UCSD-AML1 (cell line): Measurements from ENCODE around the gene PASD1.

Source experiments
- DNase-seq: peaks from one replicate; lab custom pipeline; 2025; ENCODE audit not compliant: unreplicated experiment; lab: John Stamatoyannopoulos, UW

The PASD1 gene

DNA sequence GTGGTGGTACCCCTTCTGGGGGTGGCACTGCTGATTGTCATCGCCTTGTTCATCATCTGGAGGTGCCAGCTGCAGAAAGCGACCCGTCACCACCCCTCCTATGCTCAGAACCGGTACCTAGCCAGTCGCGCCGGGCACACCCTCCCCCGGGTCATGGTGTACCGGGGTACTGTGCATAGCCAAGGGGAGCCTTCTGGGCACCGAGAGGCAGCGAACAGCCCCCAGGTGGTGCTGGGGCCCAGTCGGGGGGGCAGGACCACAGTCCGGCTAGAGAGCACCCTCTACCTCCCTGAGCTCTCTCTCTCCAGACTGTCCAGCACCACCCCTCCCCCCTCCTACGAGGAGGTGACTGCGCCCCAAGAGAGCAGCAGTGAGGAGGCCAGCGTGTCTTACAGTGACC is 137.1 kb downstream of the PASD1 start:
- DNase-seq = no peak

DNA sequence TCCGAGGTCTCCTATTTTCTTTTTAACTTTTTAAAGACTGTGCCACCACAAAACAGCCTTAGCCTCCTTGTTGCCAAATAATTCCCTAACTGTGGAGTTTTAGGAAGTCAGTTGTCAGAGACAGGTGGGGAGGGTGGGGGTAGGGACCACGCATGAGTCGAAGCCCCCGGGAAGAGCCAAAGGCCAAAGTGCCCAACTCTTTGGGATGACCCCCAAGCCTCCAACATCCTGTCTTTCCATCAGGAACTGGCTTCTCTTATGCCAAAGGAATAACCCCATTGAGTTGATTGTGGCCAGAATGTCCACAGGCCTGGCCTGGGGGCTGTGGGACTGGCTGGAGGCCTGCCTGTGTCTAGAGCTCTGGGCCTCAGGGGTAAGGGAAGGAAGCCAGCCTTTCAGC is 137.6 kb downstream of the PASD1 start:
- DNase-seq = no peak

DNA sequence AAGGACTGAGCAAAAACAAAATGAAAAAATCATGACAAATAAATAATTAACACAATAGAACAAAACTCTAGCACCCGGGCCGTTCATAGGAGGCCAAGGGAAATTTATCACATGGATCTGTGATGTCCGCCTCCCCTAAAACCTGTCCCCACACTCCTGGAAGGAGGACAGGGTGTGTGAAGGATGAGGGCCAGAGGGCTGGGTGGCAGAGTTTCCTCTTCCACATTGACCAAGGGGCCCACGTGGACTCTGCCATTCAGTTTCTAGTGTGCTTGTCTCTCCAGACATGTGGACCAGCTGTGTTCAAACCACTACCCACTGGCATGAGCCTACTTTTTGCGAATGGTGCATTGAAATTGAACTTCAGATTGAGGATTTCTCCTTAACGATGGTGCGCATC is 138.1 kb downstream of the PASD1 start:
- no peak for DNase-seq

DNA sequence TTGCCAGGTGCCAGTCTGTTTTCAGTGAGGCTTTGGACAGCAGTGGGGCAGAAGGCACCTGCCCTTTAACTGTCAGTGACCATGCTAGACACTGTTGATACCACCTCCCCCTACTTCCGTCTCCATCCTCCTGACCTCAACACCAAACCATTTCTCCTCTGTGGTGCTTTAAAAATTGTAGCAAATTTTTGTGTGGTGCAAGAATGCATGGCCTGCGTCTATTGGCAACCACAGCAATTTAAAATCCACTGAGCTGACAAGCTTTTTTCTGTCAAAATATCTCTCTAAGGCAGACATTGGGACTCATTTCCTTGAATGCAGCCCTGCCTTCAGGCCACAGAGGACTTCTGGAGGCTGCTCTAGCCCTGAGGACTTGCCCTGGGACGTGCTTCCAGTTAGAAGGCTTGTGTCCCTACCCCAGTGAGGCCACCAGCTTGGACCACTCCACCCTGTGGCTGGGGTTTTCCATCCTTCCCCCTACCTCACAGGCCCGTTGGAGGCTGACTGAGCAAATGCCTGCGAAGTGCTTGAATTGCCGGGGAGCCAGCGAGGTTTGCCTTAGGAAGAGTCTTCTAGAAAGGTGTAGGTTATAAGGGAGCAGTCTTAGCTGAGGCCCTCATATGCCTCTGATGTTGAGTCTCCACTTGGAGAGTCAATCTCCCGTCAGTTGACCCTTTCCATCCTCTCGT is 138.7 kb downstream of the PASD1 start:
- DNase-seq = no peak

DNA sequence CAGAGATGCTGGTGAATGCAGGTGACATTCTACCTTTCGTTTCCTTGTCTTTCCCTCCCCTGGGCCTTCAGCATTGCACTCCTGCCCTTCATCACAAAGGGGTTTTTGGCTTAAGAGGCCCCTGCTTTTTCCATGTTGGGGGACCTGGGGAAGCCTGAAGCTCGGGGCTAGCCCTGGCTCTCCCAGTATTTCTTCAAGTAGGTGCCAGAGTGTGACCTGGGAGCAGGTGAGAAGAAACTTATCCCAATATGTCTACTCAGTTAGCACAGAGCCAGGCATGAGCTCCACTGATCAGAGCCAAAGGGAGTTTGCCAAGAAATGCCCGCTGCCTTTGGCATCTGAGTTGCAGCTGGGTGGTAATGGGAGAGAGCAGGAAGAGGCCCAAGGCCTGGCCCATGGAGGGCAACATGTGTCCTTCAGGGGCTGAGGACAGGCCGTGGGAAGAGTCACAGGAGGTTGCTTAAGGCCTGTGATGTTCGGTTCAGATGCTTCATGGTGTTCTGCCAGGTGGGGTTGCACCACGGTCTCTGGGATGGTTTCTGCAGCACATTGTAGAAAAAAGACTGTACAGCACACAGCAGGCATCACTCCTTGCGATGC is 139.4 kb downstream of the PASD1 start:
- no peak for DNase-seq

DNA sequence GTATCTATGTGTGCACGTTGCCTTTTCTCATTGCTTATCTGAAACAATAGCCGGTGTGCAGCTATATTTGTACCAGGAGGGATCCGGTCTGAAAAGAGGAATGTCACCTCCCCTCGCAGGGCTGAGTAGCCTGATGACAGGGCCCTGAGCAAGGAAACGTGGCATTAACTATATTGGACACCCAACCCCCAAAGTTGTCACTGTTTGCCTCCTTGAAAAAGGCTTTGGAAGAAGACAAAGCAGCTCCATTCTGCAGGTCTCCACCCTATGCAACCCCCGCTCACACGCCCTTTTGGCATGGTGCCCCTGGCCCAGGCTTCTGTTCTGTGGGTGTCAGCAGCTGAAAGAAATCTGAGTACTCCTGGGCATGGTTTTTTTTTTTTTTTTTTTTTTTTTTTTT is 140.0 kb downstream of the PASD1 start:
- no peak for DNase-seq

DNA sequence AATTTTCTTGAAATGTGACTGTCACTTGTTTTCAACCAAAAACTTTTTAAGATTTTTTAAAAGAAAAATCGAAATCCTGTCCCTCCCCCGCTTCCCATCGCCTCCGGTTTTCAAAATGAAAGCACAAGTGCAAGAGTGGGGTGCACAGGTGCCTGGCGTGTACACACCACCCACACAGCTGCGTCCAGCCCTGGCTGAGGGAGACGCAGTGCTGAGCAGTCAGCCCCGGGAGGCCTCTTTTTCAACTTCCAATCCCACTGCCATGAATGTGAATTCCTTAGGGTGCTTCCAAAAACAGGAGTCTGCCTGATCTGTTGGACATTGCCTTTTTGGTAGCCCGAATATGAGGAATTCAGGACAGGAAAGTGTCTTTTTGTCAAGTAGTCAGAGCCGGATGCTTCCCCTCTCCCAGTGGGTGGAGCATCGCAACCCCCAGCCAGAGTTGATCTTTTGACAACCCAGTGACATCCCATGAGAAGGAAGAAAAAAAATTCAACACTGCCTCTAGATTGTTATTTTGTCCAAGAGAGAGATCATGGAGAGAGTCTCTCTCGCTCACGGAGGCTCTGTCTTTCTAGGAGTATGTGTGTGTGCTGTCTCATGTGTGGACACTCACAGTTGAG is 140.7 kb downstream of the PASD1 start:
- no peak for DNase-seq

DNA sequence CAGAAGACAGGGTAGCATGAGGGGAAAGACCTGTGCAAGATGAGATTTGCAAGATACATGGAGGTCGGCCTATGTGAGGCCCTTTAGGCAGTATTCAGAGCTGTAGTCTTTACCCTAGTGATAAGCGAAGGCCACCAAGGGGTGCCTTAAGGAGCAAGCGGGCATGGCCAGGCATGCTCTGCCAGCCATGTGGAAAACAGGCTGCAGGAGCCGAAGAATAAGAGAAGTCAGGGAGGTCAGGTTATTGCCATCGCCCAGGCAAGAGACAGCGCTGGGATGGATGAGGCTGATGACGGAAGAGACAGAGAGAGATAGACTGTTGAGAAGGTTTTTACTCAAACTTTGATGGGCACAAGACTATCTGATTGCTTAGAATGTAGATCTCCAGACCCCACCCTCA is 145.3 kb downstream of the PASD1 start:
- no peak for DNase-seq

DNA sequence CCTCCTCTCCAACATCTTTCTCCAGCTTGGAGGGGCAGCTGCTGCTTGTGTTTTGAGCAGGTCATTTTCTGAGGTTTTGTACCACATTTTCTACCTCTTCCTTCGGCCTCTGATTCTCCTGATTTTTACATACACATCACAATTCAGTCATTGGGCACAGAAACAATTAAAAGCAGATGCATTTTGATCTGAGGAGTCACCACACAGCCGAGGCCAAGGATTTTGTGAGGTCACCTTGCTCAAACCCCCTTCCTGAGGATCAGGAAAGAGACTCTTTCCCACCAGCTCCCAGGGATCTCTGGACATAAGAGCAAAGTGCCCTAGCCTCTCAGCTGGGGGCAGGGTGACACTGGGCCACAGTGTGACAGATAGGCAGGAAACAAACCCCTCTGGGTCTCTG is 147.0 kb downstream of the PASD1 start:
- no peak for DNase-seq

DNA sequence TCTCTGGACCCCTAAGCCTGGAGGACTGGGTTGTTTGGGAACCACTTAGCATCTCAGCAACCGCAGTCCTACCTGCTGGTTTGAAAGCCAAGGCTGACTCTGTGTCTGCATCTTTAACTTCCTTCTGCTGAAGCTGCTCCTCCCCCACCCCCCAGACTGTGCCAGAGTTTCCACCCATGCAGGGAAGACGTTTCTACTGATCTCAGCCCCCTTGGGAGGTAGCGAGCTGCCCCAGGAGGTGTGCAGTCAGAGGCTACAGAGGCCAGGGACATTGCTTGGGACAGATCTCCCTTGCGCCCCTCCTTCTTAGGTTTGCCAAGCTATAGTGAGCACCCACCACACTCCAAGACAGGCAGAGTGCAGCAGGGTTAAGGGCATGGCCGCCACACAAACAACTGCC is 147.7 kb downstream of the PASD1 start:
- no peak for DNase-seq

DNA sequence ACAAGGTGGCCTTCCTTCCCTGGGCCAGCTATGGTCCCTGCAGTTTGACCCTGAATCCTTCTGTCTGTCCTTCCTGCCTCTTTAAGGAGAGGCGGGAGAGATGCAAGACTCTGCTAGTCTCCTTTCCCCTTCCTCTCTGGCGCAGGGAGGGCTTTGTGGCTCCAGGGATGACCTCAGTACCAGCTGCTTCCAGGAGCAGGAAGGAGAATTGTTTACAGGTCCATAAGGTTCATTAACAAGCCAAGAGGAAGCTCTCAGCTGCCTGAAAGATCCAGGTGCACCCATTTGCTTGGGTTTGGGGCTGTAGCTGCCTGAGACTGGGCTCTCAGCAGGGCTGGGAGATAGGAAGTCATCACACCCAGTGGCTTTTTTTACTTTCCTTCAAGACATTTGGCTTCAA is 148.3 kb downstream of the PASD1 start:
- DNase-seq = no peak

DNA sequence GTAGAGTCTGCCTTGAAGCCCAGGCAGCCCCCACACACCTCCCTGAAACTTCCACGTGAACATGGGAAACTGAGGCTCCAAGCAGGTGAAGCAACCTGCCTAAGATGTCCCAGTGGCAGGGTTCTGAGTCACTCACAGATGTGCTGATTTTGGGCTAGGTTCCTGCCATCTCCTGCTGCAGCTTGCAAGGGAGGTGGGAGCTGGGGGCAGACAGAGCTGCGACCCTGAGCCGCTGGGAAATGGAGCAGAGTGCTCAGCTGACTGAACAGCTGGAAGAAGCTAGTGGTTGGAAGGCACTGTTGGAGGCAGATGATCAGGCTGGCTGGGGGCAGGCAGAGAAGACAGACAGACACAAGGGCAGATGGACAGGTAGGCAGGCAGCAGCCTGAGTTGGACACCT is 148.8 kb downstream of the PASD1 start:
- DNase-seq = no peak

DNA sequence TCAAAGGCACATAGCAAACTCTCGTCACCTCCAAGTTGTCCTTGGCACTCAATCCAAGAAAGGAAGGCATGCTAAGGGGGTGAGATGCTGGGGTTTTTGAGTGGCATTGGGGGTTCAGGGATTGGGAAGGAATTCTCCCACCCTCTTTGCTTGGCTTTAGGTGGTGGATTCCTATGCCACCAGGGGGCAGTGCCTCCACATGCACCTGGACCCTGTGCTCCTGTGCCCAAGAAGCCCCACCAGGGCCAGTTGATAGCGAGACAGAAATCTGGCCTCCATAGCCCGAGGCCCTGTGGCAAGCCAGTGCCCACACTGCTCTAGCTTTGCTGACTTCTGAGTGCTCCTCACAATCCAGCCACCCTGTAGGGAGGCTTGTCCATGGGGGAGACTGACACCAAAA is 150.4 kb downstream of the PASD1 start:
- DNase-seq = peak; percentile 33

DNA sequence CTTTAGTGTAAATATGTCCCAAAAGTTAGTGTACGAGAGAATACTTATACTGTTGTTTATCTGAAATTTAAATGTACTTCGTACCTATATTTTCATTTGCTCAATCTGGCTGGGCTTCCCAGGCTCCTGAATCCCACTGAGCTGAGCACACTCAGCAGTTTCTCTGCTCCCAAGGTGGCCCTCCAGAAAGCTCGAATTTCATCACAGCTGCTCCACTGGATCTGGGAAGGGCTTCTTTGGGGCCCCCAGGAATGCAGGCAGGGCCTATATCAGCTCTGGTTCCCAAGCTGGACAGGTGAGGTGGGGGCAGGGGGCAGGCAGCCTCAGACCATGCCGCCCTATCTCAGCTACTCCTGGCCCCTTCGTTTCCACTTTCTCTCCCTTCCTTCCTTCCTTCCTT is 150.9 kb downstream of the PASD1 start:
- DNase-seq = no peak

DNA sequence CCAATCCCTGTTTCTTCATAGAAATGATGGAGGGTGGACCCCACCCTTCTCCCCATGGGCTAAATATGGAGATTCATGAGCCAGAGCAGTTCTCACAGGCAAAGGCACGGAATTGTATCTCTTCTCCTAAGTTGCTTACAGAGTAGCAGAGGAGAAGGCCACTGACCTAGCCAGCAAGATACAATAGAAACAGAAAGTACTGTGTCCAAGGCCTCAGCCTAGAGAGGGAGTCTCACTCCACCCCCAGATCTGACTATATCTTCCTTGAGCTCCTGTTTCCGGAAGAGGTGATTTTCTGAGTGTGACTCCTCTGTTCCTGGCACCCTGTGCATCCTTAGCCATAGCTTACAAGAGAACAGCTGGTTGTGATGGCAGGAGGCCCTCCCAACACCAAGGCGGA is 152.3 kb downstream of the PASD1 start, which contains the start of gene FATE1:
FATE1 (plus strand) TSS at position 284 of the 400 bp plus-strand sequence; CDS start at position 369, 85 bp downstream.
- no peak for DNase-seq

DNA sequence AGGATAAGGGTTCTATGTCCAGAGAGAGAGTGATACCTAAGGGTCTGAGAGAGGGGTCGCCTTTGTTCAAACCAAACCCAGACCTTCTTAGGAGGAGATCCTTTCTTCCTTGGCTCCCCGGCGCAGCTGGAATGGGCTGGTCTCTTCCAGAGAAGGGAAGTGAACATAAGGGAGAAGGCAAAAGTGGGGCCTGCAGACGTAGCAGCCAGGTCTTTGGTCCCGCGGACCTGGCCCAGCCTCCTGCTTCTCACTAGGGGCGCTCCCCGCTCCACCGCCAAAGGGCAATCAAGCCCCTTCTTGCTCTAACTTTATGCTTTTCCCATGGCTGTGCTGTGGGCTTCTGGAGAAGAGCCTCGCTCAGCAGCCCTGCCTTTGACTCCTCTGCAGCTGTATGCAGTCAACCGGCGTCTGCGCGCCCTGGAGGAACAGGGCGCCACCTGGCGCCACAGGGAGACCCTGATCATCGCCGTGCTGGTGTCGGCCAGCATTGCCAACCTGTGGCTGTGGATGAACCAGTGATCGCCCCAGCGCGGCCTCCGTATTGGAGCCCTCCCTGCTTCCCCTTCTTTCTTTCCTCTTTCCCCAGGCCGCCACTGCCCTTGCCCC is 158.9 kb downstream of the PASD1 start:
- DNase-seq = no peak

DNA sequence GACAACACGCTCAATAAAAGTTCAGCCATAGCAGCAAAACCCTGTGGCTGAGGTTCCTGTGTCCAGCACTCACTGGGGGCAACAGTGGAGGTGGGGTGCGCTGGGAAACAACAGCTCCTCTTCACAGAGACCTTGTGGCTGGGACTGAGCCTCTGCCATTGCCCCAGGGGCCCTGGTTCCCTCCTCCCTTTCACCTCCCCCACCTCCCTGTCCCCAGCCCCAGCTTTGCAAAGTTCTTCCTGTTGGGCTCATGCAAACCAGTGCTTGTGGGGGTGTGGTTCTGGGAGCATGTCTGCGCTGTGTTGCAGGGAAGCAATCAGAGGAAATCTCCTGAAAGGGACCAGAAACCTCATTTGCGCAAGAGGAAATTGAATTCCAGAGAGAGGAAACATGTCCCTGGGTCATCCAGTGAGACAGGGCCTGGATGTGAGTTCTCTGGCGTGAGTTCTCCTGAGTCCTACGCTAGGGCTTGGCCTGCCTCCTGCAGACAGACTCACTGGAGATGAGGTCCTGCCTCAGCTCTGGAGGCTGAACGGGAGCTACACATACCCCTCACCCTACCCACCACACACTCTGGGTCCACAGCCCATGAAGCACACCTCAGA is 159.8 kb downstream of the PASD1 start:
- peak; percentile 14 for DNase-seq

DNA sequence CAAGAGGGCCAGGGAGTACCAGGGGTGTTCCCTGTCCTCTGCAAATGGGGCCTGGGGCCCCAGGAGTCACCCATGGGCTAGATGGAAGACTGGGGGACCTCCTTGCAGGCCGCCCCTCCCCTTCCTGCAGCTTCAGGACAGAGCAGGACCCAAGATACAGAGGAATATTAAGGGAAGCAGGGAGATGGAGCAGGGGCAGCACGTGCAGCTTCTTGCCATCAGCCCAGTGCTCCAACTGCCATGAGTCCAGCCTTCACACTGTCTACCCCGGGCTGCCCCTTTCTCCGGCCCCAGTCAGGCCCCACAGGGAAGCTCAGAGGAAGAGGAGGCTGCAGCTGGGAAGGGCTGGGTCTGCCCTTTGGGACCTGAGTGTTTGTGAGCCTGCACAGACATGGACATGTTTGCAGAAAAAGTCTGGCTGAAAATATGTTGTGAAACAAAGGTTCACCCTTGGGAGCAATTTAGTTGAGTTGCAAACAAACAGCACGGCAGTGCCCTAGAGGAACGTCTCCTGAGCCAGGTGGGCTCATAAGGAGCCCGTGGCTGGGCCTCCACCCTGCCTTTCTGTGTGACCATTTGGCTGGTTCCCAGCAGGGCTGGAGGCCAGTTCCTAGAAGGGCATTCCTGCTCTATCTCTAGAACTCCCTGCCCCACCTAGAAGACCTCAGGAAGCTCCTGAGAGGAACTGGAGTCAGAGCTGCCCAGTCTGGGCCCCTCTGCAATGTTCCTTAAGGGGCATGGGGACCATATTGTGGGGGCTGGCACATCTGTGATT is 161.3 kb downstream of the PASD1 start:
- DNase-seq = no peak

DNA sequence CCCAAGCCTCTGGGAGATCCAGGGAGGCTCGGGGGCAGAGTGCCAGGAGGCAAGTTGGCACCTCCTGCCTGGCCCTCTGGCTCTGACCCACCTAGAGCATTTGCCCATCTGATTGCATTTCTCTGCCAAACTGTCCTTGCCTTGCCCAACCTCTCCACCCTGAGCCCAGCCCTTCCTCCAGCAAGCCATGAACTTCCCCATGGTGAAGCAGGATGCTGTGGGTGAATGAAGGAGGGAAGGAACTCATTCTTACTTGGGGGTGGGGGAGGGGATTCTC is 161.8 kb downstream of the PASD1 start:
- DNase-seq = peak; percentile 12
